ENCODE measurements around the gene HFE. TPM values are rescaled to one million over a fixed set of nuclear protein-coding genes. Genes with fewer than 3 reads are reported as not detected.

Gene HFE
- total and polyA plus RNA-seq, 2 of the 13 experiments (the other 11 are each of a cell fraction or from before 2014, with no cell fraction given), result 3.7 to 6.3 TPM

- TF ChIP-seq MXD3 (CRISPR knock-in tag; IDR thresholded peaks at IDR 0.05) (no peak), KLF11 (CRISPR knock-in tag; IDR thresholded peaks at IDR 0.05) (peak; percentile 78; the same call in 1 of the 2 replicates), SIX4 (CRISPR knock-in tag; IDR thresholded peaks at IDR 0.05) (peak; percentile 57; the same call in 1 of the 2 replicates), GMEB2 (CRISPR knock-in tag; IDR thresholded peaks at IDR 0.05; ENCODE audit: low read depth) (0 out of 2 replicates have a peak, but pooled peaks have one; percentile 42), ZNF710 (CRISPR knock-in tag; IDR thresholded peaks at IDR 0.05; ENCODE audit: borderline replicate concordance) (no peak; the same call in 1 of the 2 replicates), HNF4A (CRISPR knock-in tag; IDR thresholded peaks at IDR 0.05) (no peak; the same call in 1 of the 2 replicates), ISL2 (CRISPR knock-in tag; IDR thresholded peaks at IDR 0.05) (peak; percentile 73), ZFP36L2 (CRISPR knock-in tag; IDR thresholded peaks at IDR 0.05) (no peak), ZNF576 (CRISPR knock-in tag; IDR thresholded peaks at IDR 0.05) (no peak), PRDM10 (CRISPR knock-in tag; IDR thresholded peaks at IDR 0.05; ENCODE audit: low read depth) (peak; percentile 68; the same call in 1 of the 2 replicates), ZNF773 (CRISPR knock-in tag; IDR thresholded peaks at IDR 0.05; ENCODE audit: borderline replicate concordance) (no peak), ZBTB37 (CRISPR knock-in tag; IDR thresholded peaks at IDR 0.05) (peak; percentile 6; the same call in 1 of the 2 replicates), NFIB (CRISPR knock-in tag; IDR thresholded peaks at IDR 0.05; ENCODE audit: borderline replicate concordance) (no peak), ARNT2 (CRISPR knock-in tag; IDR thresholded peaks at IDR 0.05; ENCODE audit: low read depth) (peak; percentile 65; the same call in 1 of the 2 replicates), REL (CRISPR knock-in tag; conservative IDR thresholded peaks at IDR 0.05) (no peak; the same call in 1 of the 2 replicates), ZNF264 (CRISPR knock-in tag; IDR thresholded peaks at IDR 0.05) (peak; percentile 25), ATF3 (CRISPR knock-in tag; IDR thresholded peaks at IDR 0.05) (0 out of 2 replicates have a peak, but pooled peaks have one; percentile 25), FIP1L1 (IDR thresholded peaks at IDR 0.05; ENCODE audit: borderline replicate concordance, insufficient read depth, low read depth, low read length) (peak; percentile 99)
Measured at GRCh38 chr6:26122793-26123674, 35.8 kb downstream of the HFE start (continued).
